ENCODE data around the gene LY86. TPM values are rescaled to one million over a fixed set of nuclear protein-coding genes. Genes with fewer than 3 reads are reported as not detected.

LY86 gene
- total RNA-seq, 1 experiment from 2014 or later, result not detected

DNA sequence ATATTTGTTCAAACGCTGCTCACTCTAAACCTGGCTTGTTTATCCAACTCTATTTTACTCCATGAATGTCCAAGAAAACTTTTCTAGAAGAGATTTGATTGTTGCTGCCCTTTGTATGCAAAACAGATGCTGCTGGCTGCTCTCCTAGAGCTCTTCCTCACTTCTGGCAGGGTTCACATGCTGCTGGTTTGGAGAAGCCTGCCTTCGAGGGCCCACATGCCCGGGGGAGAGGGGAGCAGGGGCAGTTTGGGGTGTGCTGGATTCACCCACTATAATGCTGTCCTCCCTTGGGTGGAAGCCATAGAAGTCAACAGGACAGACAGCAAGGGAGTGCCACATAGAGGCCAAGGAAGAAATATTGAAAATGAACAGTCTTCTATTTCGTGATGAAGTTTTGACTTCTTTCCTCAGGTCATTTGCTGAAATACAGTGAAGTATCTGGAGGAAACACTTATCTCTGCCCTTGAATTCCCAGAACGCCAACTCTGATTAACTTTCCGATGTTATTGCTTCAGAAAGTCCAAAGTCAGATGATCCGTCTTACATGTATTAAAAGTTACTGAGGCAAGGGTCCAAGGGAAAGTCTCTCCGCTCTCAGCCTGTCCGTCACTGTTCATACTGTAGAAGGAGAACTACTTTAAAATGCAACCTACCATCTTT lies 32.4 kb downstream of the LY86 start:
- intact Hi-C loops (cut with micrococcal nuclease; ENCODE audit: unreplicated experiment), result no loop called here
- Mint-ChIP-seq H3K9me3 (ENCODE audit: low read depth, unreplicated experiment) (no peaks in the 10 kb centered on the region), H3K27ac (ENCODE audit: unreplicated experiment) (no peak overlapping the region), H3K4me3 (ENCODE audit: low read depth, unreplicated experiment) (no peak overlapping the region), H3K36me3 (ENCODE audit: insufficient read depth, unreplicated experiment) (no peaks in the 10 kb centered on the region), H3K27me3 (ENCODE audit: unreplicated experiment) (peaks cover 95% of the 10 kb centered on the region), H3K4me1 (ENCODE audit: low read depth, unreplicated experiment) (no peaks in the 10 kb centered on the region)
- no TSS peak for BruUV-seq (replicated peaks)
- CTCF ChIA-PET, result no interaction called here
- TF ChIP-seq, protein P1, sequence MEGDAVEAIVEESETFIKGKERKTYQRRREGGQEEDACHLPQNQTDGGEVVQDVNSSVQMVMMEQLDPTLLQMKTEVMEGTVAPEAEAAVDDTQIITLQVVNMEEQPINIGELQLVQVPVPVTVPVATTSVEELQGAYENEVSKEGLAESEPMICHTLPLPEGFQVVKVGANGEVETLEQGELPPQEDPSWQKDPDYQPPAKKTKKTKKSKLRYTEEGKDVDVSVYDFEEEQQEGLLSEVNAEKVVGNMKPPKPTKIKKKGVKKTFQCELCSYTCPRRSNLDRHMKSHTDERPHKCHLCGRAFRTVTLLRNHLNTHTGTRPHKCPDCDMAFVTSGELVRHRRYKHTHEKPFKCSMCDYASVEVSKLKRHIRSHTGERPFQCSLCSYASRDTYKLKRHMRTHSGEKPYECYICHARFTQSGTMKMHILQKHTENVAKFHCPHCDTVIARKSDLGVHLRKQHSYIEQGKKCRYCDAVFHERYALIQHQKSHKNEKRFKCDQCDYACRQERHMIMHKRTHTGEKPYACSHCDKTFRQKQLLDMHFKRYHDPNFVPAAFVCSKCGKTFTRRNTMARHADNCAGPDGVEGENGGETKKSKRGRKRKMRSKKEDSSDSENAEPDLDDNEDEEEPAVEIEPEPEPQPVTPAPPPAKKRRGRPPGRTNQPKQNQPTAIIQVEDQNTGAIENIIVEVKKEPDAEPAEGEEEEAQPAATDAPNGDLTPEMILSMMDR (IDR thresholded peaks at IDR 0.05; ENCODE audit: unreplicated experiment), result no peak
- DNase-seq, result no peak

DNA sequence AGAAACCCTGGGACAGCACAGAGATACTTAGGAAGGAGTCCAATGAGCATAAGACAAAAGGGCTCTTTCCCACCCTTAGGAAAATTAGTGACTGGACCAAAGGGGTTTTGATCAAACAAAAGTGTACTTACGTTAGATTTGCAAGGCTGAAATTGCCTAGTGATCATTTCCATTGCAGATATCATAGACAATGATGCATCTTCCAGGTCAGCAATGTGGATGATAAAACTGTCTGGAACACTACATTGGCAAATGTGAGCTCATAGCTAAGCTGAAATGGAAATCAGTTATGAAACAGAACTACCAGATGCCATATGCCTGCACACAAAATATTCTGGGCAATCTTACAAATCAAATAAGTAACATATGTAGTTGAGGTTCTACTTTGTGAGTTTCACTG lies 34.0 kb downstream of the LY86 start:
- H3K27ac Mint-ChIP-seq (ENCODE audit: unreplicated experiment), result no peak overlapping the region
- peaks cover 95% of the 10 kb centered on the region for H3K27me3 Mint-ChIP-seq (ENCODE audit: unreplicated experiment)

DNA sequence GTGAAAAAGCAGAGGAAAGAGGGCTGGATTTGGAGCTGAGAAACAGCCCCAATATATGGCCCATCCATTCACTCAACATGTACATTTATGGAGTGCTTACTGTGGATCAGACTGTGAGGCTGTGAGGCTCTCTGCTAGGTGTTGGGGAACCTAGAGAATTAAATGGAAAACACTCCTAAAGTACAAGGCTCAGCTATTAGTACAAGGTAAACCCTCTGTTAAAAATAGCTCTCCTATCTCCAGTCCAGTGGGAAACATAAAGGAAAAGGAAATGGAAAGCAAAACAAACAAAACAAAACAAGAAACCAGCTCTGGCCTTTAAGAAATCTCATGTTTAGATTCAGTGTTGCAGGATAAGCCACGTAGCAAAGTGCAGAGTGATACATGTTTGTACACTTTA lies 35.0 kb downstream of the LY86 start:
- H3K4me3 Mint-ChIP-seq (ENCODE audit: low read depth, unreplicated experiment), result no peak overlapping the region
- no peaks in the 10 kb centered on the region for H3K36me3 Mint-ChIP-seq (ENCODE audit: insufficient read depth, unreplicated experiment)
- no peaks in the 10 kb centered on the region for H3K4me1 Mint-ChIP-seq (ENCODE audit: low read depth, unreplicated experiment)
- CTCF ChIA-PET, result no interaction called here
- DNase-seq, result no peak
- H3K27me3 Mint-ChIP-seq (ENCODE audit: unreplicated experiment), result peaks cover 98% of the 10 kb centered on the region
- intact Hi-C loops (cut with micrococcal nuclease; ENCODE audit: unreplicated experiment), result no loop called here
- H3K27ac Mint-ChIP-seq (ENCODE audit: unreplicated experiment), result no peak overlapping the region
- no peaks in the 10 kb centered on the region for H3K9me3 Mint-ChIP-seq (ENCODE audit: low read depth, unreplicated experiment)
- TF ChIP-seq, protein P1 (IDR thresholded peaks at IDR 0.05; ENCODE audit: unreplicated experiment), result no peak
- BruUV-seq (replicated peaks), result no TSS peak

More for the DNA sequence above, 34.0 kb downstream of the LY86 start:
- Mint-ChIP-seq H3K4me3 (ENCODE audit: low read depth, unreplicated experiment) (no peak overlapping the region), H3K36me3 (ENCODE audit: insufficient read depth, unreplicated experiment) (no peaks in the 10 kb centered on the region), H3K9me3 (ENCODE audit: low read depth, unreplicated experiment) (no peaks in the 10 kb centered on the region), H3K4me1 (ENCODE audit: low read depth, unreplicated experiment) (no peaks in the 10 kb centered on the region)
- CTCF ChIA-PET, result no interaction called here
- TF ChIP-seq, protein P1 (IDR thresholded peaks at IDR 0.05; ENCODE audit: unreplicated experiment), result no peak
- DNase-seq, result no peak
- no TSS peak for BruUV-seq (replicated peaks)
- intact Hi-C loops (cut with micrococcal nuclease; ENCODE audit: unreplicated experiment), result no loop called here

DNA sequence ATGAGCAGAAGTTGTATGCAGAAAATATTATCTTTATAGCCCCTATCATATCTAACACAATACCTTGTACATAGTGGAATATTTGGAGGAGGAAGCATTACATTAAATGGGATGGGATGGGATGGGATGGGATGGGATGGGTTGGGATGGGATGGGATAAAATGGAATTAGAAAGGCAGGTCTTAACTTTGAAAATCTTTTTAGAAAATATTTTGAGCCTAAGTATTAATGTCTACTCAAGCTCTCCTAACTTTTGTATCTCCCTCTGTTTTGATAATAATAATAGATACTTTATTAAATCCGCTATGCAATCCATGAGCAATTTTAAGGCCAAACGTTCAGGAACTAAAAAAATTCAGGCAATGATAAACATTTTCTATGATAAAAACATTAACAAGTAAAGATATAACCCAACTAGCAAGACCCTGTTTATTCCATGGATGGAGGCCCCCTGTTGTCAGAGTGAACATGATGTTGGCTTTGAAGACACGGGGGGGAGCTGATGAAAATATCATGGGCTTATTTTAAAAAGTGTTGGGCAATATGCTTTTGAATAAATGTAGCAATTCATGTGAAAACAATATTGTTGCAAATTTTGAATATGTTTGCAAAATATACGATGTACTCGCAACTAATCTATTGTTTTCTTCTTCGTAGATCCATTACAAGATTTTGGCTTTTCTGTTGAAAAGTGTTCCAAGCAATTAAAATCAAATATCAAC lies 35.9 kb downstream of the LY86 start:
- TF ChIP-seq, protein P1 (IDR thresholded peaks at IDR 0.05; ENCODE audit: unreplicated experiment), result no peak
- no peak overlapping the region for H3K27ac Mint-ChIP-seq (ENCODE audit: unreplicated experiment)

More for the DNA sequence above, 35.9 kb downstream of the LY86 start:
- CTCF ChIA-PET, result no interaction called here
- intact Hi-C loops (cut with micrococcal nuclease; ENCODE audit: unreplicated experiment), result no loop called here
- H3K9me3 Mint-ChIP-seq (ENCODE audit: low read depth, unreplicated experiment), result no peaks in the 10 kb centered on the region
- H3K4me3 Mint-ChIP-seq (ENCODE audit: low read depth, unreplicated experiment), result no peak overlapping the region
- DNase-seq, result no peak
- H3K4me1 Mint-ChIP-seq (ENCODE audit: low read depth, unreplicated experiment), result no peaks in the 10 kb centered on the region
- peaks cover 95% of the 10 kb centered on the region for H3K27me3 Mint-ChIP-seq (ENCODE audit: unreplicated experiment)
- no peaks in the 10 kb centered on the region for H3K36me3 Mint-ChIP-seq (ENCODE audit: insufficient read depth, unreplicated experiment)
- BruUV-seq (replicated peaks), result no TSS peak

Data from Calu3 (cell line).